Fibroblast of lung (primary cell): ENCODE data around the gene PACRG. TPM values are rescaled to one million over a fixed set of nuclear protein-coding genes. Genes with fewer than 3 reads are reported as not detected.

Experiments
- DNase-seq, 2 donors: peaks; one replicate each; pipeline versions ENCODE4 v3.0.0 to v3.0.0-alpha.2; 2010; ENCODE audit warnings: low read depth in 2 of 2
- H2AFZ ChIP-seq: 2 replicates; pipeline ENCODE4 v1.5.1; 2012; ENCODE audit warnings: low read length, control low read depth, inconsistent platforms
- H3K27ac ChIP-seq: 2 replicates; pipeline ENCODE4 v1.5.1; 2011; ENCODE audit warnings: low read length, control low read depth; ENCODE audit not compliant: insufficient read depth
- H3K27me3 ChIP-seq: 2 replicates; pipeline ENCODE4 v1.5.1; 2011; ENCODE audit warnings: mild to moderate bottlenecking, low read length; ENCODE audit not compliant: control insufficient read depth, insufficient read depth
- H3K36me3 ChIP-seq: 2 replicates; pipeline ENCODE4 v1.5.1; 2011; ENCODE audit warnings: low read length; ENCODE audit not compliant: control insufficient read depth, insufficient read depth
- H3K4me1 ChIP-seq: 2 replicates; pipeline ENCODE4 v1.5.1; 2011; ENCODE audit warnings: low read length; ENCODE audit not compliant: control insufficient read depth, insufficient read depth; ENCODE audit errors: extremely low read depth
- H3K4me2 ChIP-seq: 2 replicates; pipeline ENCODE4 v1.5.1; 2011; ENCODE audit warnings: low read length, control low read depth; ENCODE audit not compliant: insufficient read depth; ENCODE audit errors: extremely low read depth
- H3K4me3 ChIP-seq, 4 experiments: fragments of 200-600 bp in 1 of 4; sonication (generic) in 1 of 4; replicated peaks in 1 of 4; 2 replicates each; pipeline ENCODE4 v1.5.1; 2011 to 2016; ENCODE audit warnings: low read length in 4 of 4, low read depth in 3 of 4, mild to moderate bottlenecking in 3 of 4, control low read depth in 2 of 4, inconsistent platforms in 1 of 4, mixed read lengths in 1 of 4; ENCODE audit not compliant: insufficient read depth in 1 of 4; ENCODE audit errors: control extremely low read depth in 1 of 4
- H3K79me2 ChIP-seq: 2 replicates; pipeline ENCODE4 v1.5.1; 2012; ENCODE audit warnings: mild to moderate bottlenecking, low read length, inconsistent platforms; ENCODE audit not compliant: control insufficient read depth, insufficient read depth
- H3K9ac ChIP-seq: 2 replicates; pipeline ENCODE4 v1.5.1; 2011; ENCODE audit warnings: mild to moderate bottlenecking, low read length, control low read depth; ENCODE audit not compliant: insufficient read depth
- H3K9me3 ChIP-seq: 2 replicates; pipeline ENCODE4 v1.5.1; 2012; ENCODE audit warnings: low read depth, low read length; ENCODE audit not compliant: control insufficient read depth, insufficient read depth
- H4K20me1 ChIP-seq: 2 replicates; pipeline ENCODE4 v1.5.1; 2011; ENCODE audit warnings: low read length; ENCODE audit not compliant: control insufficient read depth, insufficient read depth; ENCODE audit errors: extremely low read depth
- EZH2 ChIP-seq: IDR thresholded peaks from 2 replicates; pipeline ENCODE4 v1.5.1; 2012; ENCODE audit warnings: low read length, control low read depth, mild to moderate bottlenecking; ENCODE audit errors: missing control alignments
- polyA plus RNA-seq, 2 donors: library from polyadenylated mRNA; depleted of rRNA in 1 of 2; stranded (reverse) in 1 of 2; unstranded in 1 of 2; fragments of >200 nt; gene quantifications; 2 replicates each; pipeline ENCODE4 v1.2.1, GENCODE V29; 2011 to 2012; ENCODE audit warnings: missing spikeins in 1 of 2
- total RNA-seq: library from RNA; depleted of rRNA; stranded (reverse); fragments of >200 nt; gene quantifications from 2 replicates; pipeline ENCODE4 v1.2.1, GENCODE V29; 2014
- TF ChIP-seq, protein P1 (sequence below), 2 donors: IDR thresholded peaks in 1 of 2; conservative IDR thresholded peaks in 1 of 2; 1 replicate in 1 of 2; 2 replicates in 1 of 2; pipeline ENCODE4 v1.5.1; 2011 to 2012; ENCODE audit warnings: low read length in 2 of 2, control low read depth in 1 of 2, inconsistent platforms in 1 of 2, low read depth in 1 of 2, mild to moderate bottlenecking in 1 of 2

PACRG gene
- total and polyA plus RNA-seq, 2 donors (not counting 1 experiment from before 2014, with no cell fraction given) = 0.30 to 0.66 TPM

DNA sequence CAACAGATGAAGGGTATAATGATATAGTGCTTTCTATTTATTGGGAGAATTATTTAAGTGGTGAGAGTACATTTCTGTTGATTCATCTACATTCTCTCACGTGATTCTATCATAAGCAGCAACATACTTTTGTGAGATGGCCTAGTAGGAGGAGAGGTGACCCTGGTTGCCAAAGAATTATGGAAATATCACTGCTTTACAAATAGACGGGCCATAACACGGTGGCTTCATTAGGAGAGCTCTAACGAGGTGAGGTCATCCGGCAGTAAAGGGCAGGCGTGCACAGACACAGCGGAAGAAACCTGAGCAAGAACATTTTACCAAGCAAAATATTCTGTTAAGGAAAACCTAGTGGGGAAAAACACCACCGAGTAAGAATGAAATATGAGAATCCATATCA is 349.4 kb downstream of the PACRG start:
- no peak for TF ChIP-seq EZH2
- TF ChIP-seq, protein P1, sequence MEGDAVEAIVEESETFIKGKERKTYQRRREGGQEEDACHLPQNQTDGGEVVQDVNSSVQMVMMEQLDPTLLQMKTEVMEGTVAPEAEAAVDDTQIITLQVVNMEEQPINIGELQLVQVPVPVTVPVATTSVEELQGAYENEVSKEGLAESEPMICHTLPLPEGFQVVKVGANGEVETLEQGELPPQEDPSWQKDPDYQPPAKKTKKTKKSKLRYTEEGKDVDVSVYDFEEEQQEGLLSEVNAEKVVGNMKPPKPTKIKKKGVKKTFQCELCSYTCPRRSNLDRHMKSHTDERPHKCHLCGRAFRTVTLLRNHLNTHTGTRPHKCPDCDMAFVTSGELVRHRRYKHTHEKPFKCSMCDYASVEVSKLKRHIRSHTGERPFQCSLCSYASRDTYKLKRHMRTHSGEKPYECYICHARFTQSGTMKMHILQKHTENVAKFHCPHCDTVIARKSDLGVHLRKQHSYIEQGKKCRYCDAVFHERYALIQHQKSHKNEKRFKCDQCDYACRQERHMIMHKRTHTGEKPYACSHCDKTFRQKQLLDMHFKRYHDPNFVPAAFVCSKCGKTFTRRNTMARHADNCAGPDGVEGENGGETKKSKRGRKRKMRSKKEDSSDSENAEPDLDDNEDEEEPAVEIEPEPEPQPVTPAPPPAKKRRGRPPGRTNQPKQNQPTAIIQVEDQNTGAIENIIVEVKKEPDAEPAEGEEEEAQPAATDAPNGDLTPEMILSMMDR (conservative IDR thresholded peaks at IDR 0.05 in 1 of 2, IDR thresholded peaks at IDR 0.05 in 1 of 2; ENCODE audit: low read depth in 1 of 2, low read length in 2 of 2) = no peak
- H3K36me3 ChIP-seq = no peaks in the 10 kb centered on the region
- no peak overlapping the region for H3K4me3 ChIP-seq
- H4K20me1 ChIP-seq = no peaks in the 10 kb centered on the region
- no peak for DNase-seq
- H3K9me3 ChIP-seq = no peaks in the 10 kb centered on the region
- H3K4me2 ChIP-seq = no peak overlapping the region
- no peaks in the 10 kb centered on the region for H3K27me3 ChIP-seq
- H3K9ac ChIP-seq = no peak overlapping the region
- no peaks in the 10 kb centered on the region for H3K4me1 ChIP-seq
- no peak overlapping the region for H3K27ac ChIP-seq
- H3K79me2 ChIP-seq = no peaks in the 10 kb centered on the region
- no peak overlapping the region for H2AFZ ChIP-seq

DNA sequence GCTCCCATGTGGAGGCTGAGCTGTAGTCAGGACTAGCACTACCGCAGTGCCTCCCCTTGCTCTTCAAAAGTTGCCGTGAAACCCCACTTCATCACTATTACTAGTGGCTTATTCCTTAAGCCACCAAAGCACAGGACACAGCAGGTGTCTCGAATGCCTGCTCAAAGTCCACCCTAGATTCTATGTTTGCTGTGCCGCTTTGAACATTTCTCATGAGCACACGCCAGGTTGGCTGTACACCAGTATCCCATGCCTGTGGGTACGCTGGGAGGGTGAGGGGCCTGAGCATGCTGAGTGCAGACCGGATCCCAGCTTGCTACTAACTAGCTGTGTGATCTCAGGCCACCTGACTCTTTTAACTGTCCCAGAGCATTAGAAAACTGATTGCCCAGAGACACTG is 350.9 kb downstream of the PACRG start:
- no peak for DNase-seq
- no peaks in the 10 kb centered on the region for H4K20me1 ChIP-seq
- no peaks in the 10 kb centered on the region for H3K79me2 ChIP-seq
- no peaks in the 10 kb centered on the region for H3K9me3 ChIP-seq
- H3K36me3 ChIP-seq = no peaks in the 10 kb centered on the region
- no peak overlapping the region for H2AFZ ChIP-seq
- H3K4me1 ChIP-seq = no peaks in the 10 kb centered on the region
- TF ChIP-seq, protein P1 (conservative IDR thresholded peaks at IDR 0.05 in 1 of 2, IDR thresholded peaks at IDR 0.05 in 1 of 2; ENCODE audit: low read depth in 1 of 2, low read length in 2 of 2) = no peak
- no peak for TF ChIP-seq EZH2
- H3K27me3 ChIP-seq = no peaks in the 10 kb centered on the region
- no peak overlapping the region for H3K27ac ChIP-seq
- no peak overlapping the region for H3K9ac ChIP-seq
- no peak overlapping the region for H3K4me2 ChIP-seq
- H3K4me3 ChIP-seq = no peak overlapping the region

DNA sequence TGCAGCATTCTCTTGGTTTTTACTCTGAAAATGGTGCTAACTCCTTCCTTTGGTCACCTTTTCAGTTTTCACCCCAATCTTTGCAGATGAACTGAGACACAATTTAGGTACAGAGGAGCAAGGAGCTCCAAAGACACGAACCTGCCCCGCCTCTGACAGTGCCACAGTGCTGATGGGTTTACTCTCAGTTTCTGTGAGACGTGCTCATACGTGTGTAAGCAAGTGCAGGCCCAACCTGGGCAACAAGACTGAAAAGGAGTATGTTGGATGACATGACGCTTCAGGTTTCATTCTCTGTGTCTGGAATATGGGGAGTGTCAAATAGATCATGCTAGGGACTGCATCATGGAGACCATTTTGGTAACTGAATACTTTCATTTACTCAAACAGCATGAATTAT is 352.5 kb downstream of the PACRG start:
- Histone ChIP-seq H3K79me2 (no peaks in the 10 kb centered on the region), H3K27ac (no peak overlapping the region), H4K20me1 (no peaks in the 10 kb centered on the region), H3K4me1 (no peaks in the 10 kb centered on the region), H3K36me3 (no peaks in the 10 kb centered on the region), H3K9me3 (no peaks in the 10 kb centered on the region), H2AFZ (no peak overlapping the region), H3K27me3 (no peaks in the 10 kb centered on the region), H3K4me3 (no peak overlapping the region), H3K4me2 (no peak overlapping the region), H3K9ac (no peak overlapping the region)
- no peak for TF ChIP-seq EZH2
- TF ChIP-seq, protein P1 (conservative IDR thresholded peaks at IDR 0.05 in 1 of 2, IDR thresholded peaks at IDR 0.05 in 1 of 2; ENCODE audit: low read depth in 1 of 2, low read length in 2 of 2) = no peak
- DNase-seq = no peak
